GM18520 (cell line): ENCODE results near the gene PNCK.
"Not testable (repeated sequence)": the region's sequence is repeated elsewhere in the genome, so short reads cannot be mapped to it uniquely, and the experiment has no call there.

Experiments used
- ATAC-seq: cut with Tn5 transposase; IDR thresholded peaks from one replicate; pipeline ENCODE4 v1.9.1; 2021; ENCODE audit not compliant: unreplicated experiment

Gene PNCK

DNA sequence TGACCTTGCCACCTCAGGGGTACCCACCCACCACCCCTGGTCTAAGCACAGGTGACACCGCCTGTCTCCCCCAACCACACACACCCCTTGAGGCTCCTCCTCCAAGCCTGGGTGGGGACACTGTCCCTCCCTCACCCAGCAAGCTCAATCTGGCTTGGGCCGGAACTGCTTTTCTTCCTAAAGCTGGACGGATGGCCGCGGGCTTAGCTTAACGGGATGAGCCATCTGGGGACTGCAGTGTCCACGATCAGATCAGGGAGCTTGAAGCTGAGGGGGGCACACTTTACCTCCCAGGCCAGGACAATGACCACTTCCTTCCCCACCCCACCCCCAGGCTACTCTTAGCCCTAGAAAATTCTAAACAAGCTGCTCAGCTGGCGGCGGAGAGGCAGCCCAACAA lies 13.1 kb upstream of the PNCK start:
- ATAC-seq = no peak

DNA sequence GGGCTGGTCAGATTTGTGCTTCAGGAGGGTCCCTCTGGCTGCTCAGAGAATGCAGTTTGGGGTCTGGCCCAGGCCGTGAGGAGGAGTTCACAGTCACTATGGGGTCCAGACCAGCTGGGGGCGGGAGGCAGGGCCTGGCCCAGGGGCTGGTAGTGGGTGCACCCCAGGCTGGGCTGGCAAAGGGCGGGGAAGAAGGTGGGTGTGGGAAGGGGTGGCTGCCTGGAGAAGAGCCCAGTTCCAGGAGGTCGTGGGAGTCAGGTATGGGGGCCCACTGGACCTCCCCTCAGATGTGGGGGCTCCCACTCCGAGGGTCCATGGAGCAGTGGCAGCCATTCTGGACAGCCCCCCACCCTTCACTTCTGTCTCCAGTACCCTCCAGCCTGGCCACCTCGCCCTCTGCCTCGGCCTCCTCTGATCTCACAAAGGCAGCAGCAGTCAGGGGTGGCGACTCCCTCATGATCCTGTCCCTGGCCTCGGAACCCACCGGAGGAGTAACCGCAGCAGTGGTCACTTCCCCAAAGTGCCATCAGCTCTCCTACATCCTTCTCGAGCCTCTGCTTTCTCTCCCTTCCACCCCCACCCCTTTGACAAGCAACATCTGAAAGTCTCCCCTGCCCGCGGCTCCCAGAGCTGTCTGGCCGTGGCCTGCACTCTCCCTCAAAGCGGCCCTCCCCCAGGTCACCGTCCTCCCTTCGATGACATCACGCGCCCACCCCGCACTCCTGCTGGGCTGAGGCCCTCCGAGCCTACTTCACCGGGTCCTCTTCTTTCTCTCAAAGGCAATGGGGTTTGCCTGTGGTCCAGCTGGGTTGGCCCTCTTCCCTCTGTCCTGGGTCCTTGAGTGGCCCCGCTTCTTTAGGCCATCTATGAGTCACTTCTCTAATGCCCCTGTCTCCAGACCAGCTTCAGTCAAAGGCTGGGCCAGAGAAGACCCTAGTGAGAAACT lies 12.4 kb upstream of the PNCK start:
- ATAC-seq = no peak

- no peak for ATAC-seq
Observed at GRCh38 chrX:153685156-153685536, 11.5 kb upstream of the PNCK start.

GRCh38 chrX:153684467-153685155 lies 11.0 kb upstream of the PNCK start:
- ATAC-seq = no peak

GRCh38 chrX:153683486-153683885 lies 9.9 kb upstream of the PNCK start:
- ATAC-seq = not testable (repeated sequence)

DNA sequence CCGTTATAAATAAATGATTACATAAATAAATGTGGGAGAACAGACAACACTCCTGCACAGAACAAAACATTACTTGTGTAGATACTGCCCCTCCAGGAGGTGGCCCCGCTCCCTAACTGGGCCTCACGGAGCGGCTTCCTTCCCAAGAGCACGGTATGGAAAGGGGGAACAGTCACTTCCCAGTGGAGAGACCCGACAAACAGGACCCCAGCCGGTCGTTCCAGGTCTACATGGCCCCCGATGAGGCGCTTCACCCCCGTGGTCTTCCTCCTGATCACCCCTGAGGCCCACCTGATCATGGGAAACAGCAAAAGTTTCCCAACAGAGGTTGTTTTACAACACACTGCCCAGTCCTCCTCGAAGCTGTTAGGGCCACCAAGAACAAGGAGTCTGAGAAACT lies 7.6 kb upstream of the PNCK start:
- ATAC-seq = no peak

DNA sequence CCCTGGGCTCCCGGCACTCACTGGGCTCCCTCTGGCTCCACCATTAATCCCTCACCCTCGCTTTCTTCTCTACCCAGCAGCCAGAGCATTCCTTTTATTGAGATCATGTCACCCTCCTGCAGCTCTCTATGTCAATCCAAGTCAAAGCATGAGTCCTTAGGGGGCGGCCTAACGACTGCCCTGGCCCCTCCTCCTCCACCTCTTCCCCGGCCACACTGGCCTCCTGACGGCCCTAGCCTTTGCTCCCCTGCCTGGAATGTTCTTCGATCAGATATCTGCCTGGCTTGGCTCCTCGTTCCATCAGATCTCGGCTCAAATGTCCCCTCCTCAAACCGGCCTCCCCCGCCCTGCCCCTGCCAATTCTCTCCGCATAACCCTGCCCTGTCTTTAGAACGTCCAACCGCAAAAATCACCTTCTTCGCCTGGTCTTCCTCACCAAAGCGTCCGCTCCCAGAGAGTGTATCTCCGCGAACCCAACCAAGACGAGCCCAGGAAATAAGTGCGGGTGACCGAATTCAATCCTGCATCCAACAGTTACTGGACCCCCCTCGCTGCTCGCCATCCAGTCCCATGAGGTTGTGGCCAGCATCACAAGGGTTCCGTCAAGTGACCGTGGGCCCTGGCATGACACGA lies 722 bp upstream of the PNCK start:
- no peak for ATAC-seq

DNA sequence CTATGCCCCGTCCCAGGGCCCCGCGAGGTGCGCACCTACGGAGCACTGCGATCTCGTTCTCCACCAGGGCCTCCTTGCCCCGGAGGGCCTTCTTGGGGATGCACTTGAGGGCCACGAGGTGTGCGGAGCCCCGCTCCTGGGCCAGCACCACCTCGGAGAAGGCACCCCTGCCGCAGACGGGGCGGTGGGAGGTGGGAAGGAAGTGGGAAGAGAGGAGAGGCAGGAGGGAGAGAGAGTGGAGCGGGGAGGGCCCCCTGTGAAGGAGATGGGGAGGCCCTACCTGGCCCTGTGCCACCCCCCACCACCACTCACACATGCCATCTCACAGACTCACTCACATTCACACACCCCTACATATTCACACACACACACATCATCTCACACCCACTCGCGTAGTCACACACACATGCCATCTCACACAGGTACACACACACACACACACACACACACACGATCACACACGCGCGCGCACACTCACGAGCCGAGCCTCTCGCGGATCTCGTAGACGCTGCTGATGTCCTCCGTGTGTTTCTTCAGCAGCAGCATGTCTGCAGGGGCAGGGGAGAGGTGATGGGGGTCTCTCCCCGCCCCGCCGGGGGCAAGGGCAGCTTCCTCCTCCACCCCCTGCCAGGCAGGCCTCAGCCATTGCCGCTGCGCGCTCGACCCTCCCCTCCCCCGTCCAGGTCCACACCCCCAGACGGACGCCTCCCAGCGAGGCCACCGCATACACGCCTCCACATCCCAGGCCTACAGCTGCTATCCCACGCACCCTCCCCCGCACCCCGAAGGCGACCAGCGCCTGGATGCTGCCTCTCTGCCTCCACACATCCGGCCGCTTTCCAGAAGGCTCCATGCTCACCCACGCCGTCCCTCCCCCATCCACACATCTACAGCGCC lies 834 bp downstream of the PNCK start:
- ATAC-seq = no peak

DNA sequence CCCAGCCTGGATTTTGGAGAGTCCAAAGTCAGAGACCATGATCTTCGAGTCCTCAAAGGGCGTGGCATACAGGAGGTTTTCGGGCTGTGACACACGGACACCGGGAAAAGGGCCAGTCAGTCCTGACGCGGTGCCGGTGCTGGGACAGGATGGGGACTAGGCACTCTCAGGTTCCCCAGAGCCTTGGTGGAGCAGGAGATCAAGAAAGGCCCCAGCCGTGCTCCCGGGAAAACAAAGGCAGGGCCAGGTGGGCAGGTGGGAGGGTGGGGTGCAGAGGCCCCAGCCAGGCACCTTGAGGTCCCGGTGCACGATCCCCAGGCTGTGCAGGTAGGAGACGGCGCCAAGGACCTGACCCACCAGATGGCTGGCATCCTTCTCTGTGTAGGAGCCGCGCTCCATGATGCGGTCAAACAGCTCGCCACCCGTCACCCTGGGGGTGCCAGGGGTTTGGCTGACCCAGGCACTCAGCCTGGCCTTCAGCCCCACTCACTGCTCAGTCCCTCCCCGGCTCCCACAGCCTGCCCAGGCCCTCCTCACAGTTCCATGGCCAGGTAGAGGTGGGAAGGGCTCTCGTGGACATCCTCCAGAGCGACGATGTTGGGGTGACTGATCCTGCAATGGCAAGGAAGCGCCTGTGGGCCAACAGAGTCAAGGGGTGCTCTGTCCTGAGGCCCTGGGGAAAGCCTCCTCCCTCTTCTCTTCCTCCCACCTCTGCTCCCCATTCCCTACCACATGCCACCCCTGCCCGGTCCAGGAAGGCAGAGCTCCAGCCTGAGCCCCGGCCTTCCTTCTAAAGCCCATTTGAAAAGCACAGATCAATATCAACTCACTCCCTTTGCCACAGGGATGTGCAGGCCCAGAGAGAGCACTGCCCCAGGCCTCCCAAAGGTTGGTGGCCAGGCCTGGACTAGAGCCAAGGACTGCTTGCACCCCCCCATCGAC lies 1.8 kb downstream of the PNCK start:
- no peak for ATAC-seq

DNA sequence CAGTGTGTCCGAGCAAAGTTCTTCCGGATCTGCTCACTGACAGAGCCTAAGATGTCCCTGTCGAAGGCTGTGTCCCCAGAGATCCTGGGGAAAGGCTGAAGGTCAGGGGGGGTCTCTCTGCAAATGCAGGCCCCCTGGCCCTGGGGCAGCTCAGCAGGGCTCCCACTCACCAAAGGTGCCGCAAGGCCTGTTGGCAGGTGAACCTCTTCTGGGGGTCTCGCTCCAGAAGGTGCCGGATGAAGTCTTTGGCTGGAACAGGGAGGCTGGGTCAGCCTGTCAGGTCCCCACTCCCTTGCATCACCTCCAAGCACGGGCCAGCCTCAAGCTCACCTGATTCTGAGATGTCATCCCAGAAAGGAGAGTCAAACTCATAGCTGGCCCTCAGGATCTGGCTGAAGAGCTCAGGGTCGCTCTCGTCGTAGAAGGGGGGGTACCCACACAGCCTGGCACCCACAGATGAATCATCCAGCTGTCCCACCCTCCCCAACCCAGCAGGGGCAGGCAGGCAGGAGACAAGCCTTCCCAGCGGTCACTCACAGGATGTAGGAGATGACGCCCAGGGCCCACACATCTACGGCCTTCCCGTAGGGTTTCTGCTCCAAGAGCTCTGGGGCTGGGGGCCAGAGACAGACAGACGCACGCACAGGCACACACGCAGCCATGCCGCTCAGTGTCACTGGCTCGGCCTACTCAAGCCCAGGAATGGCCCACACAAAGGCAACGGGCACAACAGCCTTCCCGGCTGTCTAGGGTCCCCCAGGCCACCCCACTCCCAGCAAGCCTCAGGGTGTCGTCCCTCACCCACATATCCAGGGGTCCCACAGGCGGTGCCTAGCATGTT lies 2.6 kb downstream of the PNCK start:
- ATAC-seq = no peak

- ATAC-seq = no peak
Observed at GRCh38 chrX:153669901-153670731, 3.5 kb downstream of the PNCK start.

GRCh38 chrX:153669174-153669890 lies 4.3 kb downstream of the PNCK start:
- ATAC-seq = no peak

- no peak for ATAC-seq
Observed at GRCh38 chrX:153668423-153669173, 5.0 kb downstream of the PNCK start.

- no peak for ATAC-seq
Observed at GRCh38 chrX:153667956-153668396, 5.6 kb downstream of the PNCK start.

- no peak for ATAC-seq
Observed at GRCh38 chrX:153667281-153667955, 6.2 kb downstream of the PNCK start.

DNA sequence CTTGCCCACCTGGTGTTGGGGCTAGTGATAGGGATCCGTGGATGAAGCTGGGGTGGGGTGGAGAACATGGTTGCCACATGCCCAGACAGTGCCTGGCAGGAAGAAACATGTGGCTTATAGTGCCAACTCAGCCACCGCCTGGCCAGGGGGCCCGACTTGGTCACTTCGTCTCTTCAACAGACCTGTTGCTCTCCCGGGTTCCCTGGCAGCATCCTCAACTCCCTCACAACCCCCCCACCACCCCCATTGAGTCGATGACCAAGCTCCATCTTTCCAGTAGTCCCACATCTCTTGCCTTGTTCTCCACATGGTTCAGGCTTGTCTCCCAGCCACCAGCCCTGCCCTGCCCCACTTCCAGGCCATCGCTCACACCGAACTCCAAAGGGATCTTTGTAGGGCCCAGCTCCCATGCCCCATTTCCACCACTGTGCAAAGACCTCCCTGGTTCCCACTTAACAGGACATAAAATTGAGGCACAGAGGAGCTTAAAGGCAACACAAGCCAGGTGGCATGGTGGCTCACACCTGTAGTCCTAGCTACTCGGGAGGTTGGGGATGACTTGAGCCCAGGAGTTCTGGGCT lies 7.8 kb downstream of the PNCK start:
- no peak for ATAC-seq
